ENCODE data around the gene DOCK1.
"Not testable (repeated sequence)": the region's sequence is repeated elsewhere in the genome, so short reads cannot be mapped to it uniquely, and the experiment has no call there.

Gene DOCK1

DNA sequence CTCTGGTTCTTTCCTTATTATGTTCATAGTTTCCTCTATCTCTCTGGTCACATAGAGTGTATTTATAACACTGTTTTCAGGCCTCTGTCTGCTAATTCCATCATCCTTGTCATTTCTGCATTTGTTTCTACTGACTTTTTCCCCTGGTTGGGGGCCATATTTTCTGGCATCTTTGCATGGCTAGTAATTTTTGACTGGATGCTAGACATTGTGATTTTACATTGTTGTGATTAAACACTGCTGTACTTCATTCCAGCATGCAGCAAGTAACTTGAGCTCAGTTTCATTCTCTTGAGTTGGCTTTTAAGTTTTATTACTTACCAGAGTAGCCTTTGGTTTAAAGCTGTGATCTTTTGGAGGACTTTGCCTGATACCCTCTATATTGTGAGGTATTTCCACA, 6.8 kb upstream of the DOCK1 start:
- no peak for DNase-seq
- intact Hi-C loops (cut with DNase I), result no loop called here

DNA sequence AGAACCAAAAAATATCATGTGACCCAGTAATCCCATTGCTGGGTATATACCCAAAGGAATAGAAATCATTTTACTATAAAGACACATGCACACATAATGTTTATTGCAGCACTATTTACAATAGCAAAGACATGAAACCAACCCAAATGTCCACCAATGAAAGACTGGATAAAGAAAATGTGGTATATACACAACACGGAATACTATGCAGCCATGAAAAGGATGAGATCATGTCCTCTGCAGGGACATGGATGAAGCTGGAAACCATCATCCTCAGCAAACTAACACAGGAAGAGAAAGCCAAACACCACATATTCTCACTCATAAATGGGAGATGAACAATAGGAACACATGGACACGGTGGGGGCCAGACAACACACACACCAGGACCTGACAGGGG, 5.7 kb upstream of the DOCK1 start:
- intact Hi-C loops (cut with DNase I); DNase-seq: not testable (repeated sequence)

DNA sequence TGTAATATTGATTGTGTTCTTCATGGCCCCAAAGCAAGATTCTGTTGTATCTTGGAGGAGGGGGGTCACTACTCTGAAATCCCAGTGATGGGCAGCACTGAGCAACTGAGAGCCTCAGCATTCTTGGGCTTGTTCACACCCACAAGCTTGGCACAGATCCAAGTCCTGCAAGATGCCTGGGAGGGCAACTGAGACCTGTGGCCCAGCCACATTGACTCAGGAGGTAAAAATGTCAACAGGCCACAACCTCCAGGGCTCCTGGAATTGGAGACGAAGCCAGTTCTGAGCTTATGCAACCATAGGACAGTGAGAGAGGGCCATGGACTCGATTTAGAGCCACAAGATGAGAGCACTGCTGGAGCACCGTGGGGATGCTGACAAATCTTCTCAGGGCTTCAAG, 3.1 kb upstream of the DOCK1 start:
- DNase-seq, result peak in 1 of 42 donors; percentile 64
- intact Hi-C loops (cut with DNase I), result no loop called here

DNA sequence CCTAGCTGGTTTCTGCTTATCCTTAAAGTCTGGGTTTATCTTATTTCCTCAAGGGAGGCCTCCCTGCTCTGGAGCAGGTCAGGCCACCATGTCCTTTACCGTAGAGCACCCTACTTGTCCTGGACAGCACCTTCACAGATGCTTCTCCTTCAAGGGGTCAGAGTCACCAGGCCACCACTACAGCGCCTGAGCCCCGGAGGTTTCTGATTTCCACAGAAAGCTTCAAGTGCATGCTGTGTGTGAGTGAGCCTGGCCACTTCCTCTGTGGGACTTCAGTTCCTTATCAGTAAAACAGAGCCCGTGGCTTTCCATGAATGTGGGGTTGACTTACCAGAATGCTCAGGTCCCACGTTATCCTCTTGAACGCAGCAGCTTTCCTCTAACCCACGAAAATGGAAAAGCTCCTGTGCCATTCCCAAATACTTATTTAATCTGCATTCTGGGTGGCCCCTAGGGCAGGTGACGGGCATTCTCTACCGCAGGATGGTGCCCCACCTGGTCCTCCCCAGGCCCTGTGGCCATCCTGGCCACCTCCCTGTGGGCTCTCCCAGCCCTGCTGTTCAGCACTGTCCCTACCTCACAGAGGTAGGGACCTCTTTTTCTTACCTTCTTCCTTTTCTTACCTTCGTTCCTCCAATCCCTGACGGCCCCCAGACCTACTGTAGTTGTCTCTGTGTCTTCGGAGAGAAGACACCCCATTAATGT, 1.4 kb upstream of the DOCK1 start:
- DNase-seq, result peak in 2 of 42 donors; percentile 25 to 42
- intact Hi-C loops (cut with DNase I), result no loop called here

DNA sequence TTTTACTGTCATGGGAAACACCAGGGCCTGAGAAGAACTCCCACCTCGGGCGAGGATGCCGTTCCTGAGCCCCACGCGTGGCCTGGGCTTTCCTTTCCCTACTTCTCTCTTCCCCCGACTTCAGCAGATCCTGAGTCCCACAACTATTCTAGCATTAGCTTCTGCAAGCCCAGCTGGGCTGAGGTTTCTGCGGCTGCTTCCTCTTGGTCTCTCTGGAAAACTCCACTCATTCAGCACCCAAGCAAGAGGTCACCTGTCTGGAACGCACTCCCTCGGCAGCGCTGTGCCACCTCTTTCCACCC, 761 bp upstream of the DOCK1 start:
- peak in 1 of 42 donors; percentile 32 for DNase-seq
- intact Hi-C loops (cut with DNase I), result no loop called here

DNA sequence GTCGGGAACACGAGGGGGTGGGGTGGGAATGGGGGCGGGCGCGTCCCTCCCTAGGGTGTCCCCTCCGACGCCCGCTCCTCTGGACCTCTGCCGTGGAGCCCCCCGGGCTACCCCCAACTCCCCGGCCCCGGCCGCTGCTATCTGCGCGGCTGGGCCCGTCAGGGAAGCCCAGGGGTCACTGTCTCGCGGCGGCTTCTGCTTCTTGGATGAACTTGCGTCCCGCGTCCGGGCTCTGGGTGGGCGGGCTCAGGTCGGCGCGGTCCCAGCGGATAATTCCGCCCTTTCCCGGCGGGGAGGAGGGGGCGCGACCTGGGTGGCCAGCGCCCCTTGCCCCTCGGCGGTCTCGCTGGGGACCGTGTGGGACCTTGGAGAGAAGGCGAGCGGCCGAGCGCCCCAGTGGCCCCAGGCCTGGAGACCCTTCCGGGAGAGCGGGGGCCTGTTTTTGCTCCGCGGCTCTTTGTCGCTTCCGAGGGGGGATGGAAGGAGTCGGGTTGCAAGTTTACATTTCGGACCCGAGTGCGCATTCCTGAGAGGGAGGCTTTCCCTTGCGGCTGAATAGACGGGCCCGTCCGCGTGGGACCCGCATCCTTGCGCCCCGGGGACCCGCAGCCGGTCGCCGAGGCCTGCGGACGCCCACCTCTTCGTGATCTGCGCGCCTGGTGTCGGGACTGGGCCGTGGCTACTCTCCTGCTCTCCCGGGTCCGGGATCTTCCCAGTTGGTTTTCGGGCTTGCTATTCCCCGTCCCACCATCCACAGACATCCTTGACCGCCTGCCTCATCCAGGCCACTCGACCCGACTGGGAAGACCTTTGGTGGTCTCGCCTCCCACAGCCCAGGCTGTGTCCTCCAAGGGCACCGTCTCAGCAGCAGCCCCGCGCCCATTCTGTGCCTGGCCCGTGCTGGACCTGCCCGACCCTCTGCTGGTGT, 812 bp downstream of the DOCK1 start:
- DNase-seq, result peak in 7 of 42 donors; percentile 21 to 68 (median 42)
- intact Hi-C loops (cut with DNase I), result loop anchor here (5.0 kb wide), 1 partner anchor 56 kb away; no protein-coding TSS in a partner anchor

GRCh38 chr10:126906704-126907422, 1.6 kb downstream of the DOCK1 start:
- intact Hi-C loops (cut with DNase I), result loop anchor here (5.0 kb wide), 1 partner anchor 55 kb away; no protein-coding TSS in a partner anchor
- DNase-seq, result peak in 2 of 42 donors; percentile 29 to 32

DNA sequence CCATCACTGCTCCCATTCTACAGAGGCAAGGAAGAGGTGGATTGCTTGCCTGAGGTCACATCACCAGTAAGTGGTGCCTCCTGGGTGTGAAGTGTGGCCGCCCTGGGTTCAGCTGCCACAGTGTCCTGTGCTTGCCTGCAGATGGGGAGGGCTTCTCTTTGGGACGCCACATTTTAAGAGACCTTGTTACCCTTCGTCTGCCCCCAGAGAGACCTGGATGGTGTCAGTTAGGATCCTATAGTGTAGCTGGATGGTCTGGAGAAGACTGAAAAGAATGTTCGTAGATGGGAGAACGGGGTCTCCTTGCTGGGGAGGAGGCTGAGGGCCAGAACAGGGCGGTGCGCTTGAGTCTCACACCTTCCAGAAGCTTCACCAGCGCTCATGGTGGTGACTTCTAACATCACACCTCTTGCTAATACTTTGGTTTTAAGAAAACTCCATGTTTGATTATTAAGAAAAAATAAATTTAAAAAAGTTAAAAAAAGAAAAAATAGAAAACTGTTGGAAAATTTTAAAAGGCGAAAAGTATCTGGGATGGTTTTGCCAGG, 2.3 kb downstream of the DOCK1 start:
- no peak for DNase-seq
- intact Hi-C loops (cut with DNase I), result loop anchor here (5.0 kb wide), 1 partner anchor 55 kb away; no protein-coding TSS in a partner anchor

DNA sequence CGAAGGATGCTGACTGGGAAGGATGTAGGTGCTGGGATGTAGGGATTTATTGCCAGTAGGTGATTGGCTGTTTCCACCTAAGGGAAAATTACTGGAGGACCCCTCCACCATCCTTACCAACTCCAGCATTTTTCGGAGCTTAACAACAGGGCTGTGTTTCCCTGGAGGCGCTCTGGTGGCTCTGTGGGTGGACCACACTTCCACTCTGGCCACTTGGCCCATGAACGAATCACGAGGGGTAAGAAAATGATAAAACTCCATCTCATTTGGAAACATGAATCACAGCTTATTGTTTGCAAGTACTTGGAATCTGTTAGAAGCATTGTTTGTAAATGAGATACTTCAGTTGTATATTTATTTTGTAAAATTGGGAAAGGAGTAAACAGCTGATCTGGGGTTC, 3.0 kb downstream of the DOCK1 start:
- intact Hi-C loops (cut with DNase I), result loop anchor here (5.0 kb wide), 1 partner anchor 54 kb away; no protein-coding TSS in a partner anchor

GRCh38 chr10:126908729-126909128, 3.5 kb downstream of the DOCK1 start:
- intact Hi-C loops (cut with DNase I), result loop anchor here (5.0 kb wide), 1 partner anchor 54 kb away; no protein-coding TSS in a partner anchor

More for the DNA sequence above, 3.0 kb downstream of the DOCK1 start:
- peak in 8 of 42 donors; percentile 25 to 86 (median 46) for DNase-seq

GRCh38 chr10:126909147-126909546, 3.9 kb downstream of the DOCK1 start:
- intact Hi-C loops (cut with DNase I), result loop anchor here (5.0 kb wide), 1 partner anchor 53 kb away; no protein-coding TSS in a partner anchor
- DNase-seq, result no peak

More at GRCh38 chr10:126908729-126909128, 3.5 kb downstream of the DOCK1 start:
- DNase-seq, result peak in 1 of 42 donors; percentile 32

DNA sequence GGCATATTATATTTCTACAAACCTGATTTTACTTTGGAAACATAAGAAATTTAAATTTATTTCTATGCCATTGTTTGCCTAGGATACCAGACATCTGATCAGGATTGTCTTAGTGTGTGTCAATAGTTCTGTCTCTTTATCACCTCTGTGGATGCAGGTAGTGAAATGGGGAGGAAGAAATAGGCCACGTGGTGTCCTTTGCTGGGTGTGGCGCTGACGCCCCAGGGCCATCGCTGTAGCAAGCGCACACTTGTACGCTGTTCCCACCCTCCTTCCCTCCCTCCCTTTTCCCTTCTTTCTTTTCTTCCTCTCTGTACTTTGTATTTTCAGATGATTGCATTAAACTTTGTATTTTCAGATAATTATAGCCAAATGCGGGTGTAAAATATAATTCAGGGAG, 5.0 kb downstream of the DOCK1 start:
- DNase-seq, result no peak
- intact Hi-C loops (cut with DNase I), result no loop called here

GRCh38 chr10:126910798-126911197, 5.6 kb downstream of the DOCK1 start:
- peak in 1 of 42 donors; percentile 33 for DNase-seq
- intact Hi-C loops (cut with DNase I), result no loop called here

DNA sequence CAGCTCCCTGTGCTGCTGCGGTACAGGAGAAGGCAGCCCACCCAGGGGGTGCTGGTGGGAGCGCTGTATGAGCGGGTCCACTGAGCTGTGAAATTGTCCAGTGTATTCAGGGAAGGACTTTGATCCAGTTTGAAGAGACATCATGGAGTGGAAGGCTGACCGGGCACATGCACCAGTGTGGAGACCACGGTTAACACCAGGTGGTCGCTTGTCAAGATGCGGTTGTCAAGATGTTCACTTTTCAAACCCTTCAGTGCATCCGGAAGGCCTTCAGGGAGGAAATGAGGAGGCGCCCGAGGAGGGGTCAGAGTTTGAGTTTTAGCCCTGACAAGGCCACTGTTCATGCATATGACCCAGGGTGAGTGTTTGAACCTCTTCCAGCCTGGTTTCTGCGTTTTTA, 6.1 kb downstream of the DOCK1 start:
- DNase-seq, result no peak
- intact Hi-C loops (cut with DNase I), result no loop called here

GRCh38 chr10:126913316-126913715, 8.1 kb downstream of the DOCK1 start:
- DNase-seq, result peak in 1 of 42 donors; percentile 35
- intact Hi-C loops (cut with DNase I), result no loop called here

- no peak for DNase-seq
- intact Hi-C loops (cut with DNase I), result no loop called here
These were observed 9.3 kb downstream of the DOCK1 start for GRCh38 chr10:126914561-126914960.

DNA sequence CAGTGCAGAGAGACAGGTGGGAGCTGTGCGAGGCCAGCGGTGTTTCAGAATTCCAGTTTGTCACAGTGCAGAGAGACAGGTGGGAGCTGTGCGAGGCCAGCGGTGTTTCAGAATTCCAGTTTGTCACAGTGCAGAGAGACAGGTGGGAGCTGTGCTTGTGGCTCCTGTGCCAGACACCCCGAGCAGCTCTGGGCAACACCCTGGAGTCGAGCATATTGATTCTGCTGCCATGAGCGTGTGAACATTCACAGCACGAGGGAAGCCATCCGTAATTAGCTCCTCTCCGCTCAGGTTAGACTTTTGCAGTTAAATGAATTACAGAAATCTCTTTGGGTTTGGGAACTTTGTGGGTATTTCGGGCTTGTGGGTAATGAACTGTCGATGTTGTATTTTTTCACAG, 11.7 kb downstream of the DOCK1 start:
- intact Hi-C loops (cut with DNase I); DNase-seq: not testable (repeated sequence)

- intact Hi-C loops (cut with DNase I), result no loop called here
- peak in 24 of 42 donors; percentile 31 to 78 (median 50) for DNase-seq
These were observed 12.1 kb downstream of the DOCK1 start for GRCh38 chr10:126917375-126917774.

All from head of caudate nucleus (tissue), 42 donors.